HTERT RPE-1 (cell line): Measurements from ENCODE around the gene GALNTL6.
"Not testable (repeated sequence)": the region's sequence is repeated elsewhere in the genome, so short reads cannot be mapped to it uniquely, and the experiment has no call there.

Experiments used
- in situ Hi-C: fragments of 300-500 bp; cut with MboI; formaldehyde crosslinking; loops from 4 replicates; pipeline ENCODE4 v1.14.3; 2020; ENCODE audit warnings: low sequenced_read_pairs

GALNTL6 gene

GRCh38 chr4:172362569-172362968 lies 549.4 kb downstream of the GALNTL6 start:
- in situ Hi-C loops: no loop called here

GRCh38 chr4:172369471-172369959 lies 556.3 kb downstream of the GALNTL6 start:
- in situ Hi-C loops: no loop called here

- in situ Hi-C loops: no loop called here
These were observed 564.4 kb downstream of the GALNTL6 start for GRCh38 chr4:172377486-172378140.

- in situ Hi-C loops: no loop called here
These were observed 566.6 kb downstream of the GALNTL6 start for GRCh38 chr4:172379834-172380233.

- in situ Hi-C loops: no loop called here
These were observed 577.1 kb downstream of the GALNTL6 start for GRCh38 chr4:172390331-172390730.

GRCh38 chr4:172392741-172393140 lies 579.5 kb downstream of the GALNTL6 start:
- in situ Hi-C loops: no loop called here

- in situ Hi-C loops: no loop called here
These were observed 580.0 kb downstream of the GALNTL6 start for GRCh38 chr4:172393220-172393619.

- in situ Hi-C loops: no loop called here
These were observed 591.5 kb downstream of the GALNTL6 start for GRCh38 chr4:172404676-172405075.

- in situ Hi-C loops: no loop called here
These were observed 597.2 kb downstream of the GALNTL6 start for GRCh38 chr4:172410363-172410762.

- in situ Hi-C loops: no loop called here
These were observed 597.9 kb downstream of the GALNTL6 start for GRCh38 chr4:172411149-172411548.

GRCh38 chr4:172412851-172413580 lies 599.8 kb downstream of the GALNTL6 start:
- in situ Hi-C loops: no loop called here

- in situ Hi-C loops: not testable (repeated sequence)
These were observed 615.8 kb downstream of the GALNTL6 start for GRCh38 chr4:172428979-172429378.

GRCh38 chr4:172480471-172480870 lies 667.3 kb downstream of the GALNTL6 start:
- in situ Hi-C loops: no loop called here

GRCh38 chr4:172481802-172482508 lies 668.8 kb downstream of the GALNTL6 start:
- in situ Hi-C loops: no loop called here

GRCh38 chr4:172485007-172485406 lies 671.8 kb downstream of the GALNTL6 start:
- in situ Hi-C loops: no loop called here

- in situ Hi-C loops: no loop called here
These were observed 673.3 kb downstream of the GALNTL6 start for GRCh38 chr4:172486531-172486930.

GRCh38 chr4:172489861-172490260 lies 676.7 kb downstream of the GALNTL6 start:
- in situ Hi-C loops: no loop called here

GRCh38 chr4:172495769-172496168 lies 682.6 kb downstream of the GALNTL6 start:
- in situ Hi-C loops: no loop called here

GRCh38 chr4:172497321-172497720 lies 684.1 kb downstream of the GALNTL6 start:
- in situ Hi-C loops: no loop called here

- in situ Hi-C loops: no loop called here
These were observed 700.8 kb downstream of the GALNTL6 start for GRCh38 chr4:172514011-172514410.

- in situ Hi-C loops: no loop called here
These were observed 701.6 kb downstream of the GALNTL6 start for GRCh38 chr4:172514801-172515200.
